NCI-H2107 (cell line): ENCODE data around the gene COL5A2.

Experiments used
- DNase-seq: peaks from one replicate; lab custom pipeline; 2025; lab: John Stamatoyannopoulos, UW

Gene COL5A2

DNA sequence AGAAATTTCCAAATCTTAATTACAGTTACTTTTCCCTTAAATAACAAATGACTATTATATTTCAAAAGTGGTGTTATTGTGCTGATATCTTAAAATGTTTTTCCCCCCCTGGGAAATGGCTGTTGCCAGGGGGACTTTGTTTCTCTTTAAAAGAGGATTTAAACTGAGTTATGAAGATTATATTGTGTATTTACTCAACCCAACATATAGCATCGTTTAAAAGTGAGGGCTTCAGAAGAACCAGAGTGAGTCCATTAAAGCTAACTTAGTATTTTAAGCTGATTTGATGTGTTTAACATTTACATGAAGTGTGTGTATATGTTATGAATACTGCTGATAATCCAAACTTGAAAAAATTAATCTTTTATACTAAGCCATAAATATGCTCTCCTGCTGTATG is 81.6 kb downstream of the COL5A2 start:
- DNase-seq, result no peak

DNA sequence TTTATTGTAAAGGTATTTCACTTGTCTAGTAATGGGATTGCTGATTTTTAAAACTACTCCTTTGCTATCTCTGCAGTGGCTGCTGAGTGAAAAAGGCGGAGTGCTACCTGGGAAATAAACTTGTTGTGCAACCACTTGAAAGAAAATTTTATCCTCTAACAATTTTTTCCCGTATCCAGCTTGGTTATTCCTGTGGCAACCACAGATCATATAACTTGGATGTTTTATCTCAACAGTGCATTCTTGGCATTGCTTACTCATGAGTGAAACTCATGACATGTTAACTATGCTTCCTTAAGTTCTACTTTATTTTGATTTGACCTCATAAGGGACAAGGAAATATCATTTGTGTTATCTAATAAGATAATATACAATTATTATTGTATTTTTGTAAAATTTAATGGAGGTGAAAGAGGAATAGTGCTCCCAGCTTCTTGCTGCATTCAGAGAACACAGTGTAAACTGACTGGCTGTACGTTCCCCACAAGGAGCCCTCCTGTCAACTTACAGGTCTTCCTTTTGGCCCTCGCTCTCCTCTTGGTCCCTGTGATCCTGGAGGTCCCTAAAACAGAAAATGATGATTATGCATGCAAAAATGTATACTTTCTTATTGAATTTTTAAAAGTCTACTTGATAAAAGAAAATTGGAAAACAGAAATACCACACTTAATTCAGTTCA is 82.7 kb downstream of the COL5A2 start:
- DNase-seq, result no peak

DNA sequence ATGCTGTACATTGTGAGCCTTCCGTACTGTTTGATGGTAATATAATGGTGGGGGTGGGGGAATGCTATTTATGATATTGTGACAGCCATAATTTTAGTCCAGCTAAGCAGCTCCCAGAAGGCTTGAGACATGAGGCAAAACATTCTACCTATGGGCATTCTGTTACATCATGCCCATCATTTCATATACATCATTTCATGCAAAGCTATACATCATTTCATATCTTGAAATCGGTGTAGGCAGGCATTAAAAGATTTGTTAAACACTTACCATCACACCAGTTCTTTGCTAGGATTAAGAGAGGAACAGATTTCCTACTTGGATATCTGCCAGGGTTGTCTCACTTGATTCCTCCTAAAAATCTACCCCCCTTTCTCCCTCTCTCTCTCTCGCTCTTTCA is 84.5 kb downstream of the COL5A2 start:
- DNase-seq, result no peak

DNA sequence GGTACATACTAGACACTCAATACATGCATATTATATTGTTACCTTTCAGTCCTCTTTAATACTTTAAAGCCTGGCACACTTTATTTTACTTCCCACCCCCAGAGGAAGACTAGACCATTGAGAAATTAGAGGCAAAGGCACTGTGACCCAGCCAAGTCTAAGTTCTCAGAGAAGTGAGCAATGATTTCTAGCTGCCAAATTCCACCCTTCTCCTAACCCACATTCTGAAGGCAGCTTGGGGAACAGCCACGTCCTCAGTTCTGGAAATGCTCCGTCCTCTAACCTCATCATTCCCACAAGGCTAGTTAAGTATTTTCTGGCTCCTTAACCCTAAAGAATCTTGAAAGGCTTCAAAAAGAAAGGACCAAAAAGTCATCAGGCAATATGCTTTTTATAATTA is 86.6 kb downstream of the COL5A2 start:
- DNase-seq, result no peak

DNA sequence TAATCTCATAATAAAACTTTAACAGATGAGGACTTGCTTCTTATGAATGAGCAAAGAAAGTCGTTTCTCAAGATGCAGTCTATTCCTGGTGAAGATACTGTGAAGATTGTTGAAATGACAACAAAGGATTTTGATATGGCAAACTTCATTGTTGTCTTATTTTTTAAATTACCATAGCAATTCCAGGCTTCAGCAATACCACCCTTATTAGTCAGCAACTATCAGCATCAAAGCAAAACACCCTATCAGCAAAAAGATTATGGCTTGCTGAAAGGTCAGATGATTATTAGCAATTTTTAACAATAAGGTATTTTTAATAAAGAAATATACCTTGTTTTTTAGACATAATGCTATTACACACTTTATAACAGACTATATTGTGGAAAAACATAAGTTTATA is 88.3 kb downstream of the COL5A2 start:
- DNase-seq, result no peak

DNA sequence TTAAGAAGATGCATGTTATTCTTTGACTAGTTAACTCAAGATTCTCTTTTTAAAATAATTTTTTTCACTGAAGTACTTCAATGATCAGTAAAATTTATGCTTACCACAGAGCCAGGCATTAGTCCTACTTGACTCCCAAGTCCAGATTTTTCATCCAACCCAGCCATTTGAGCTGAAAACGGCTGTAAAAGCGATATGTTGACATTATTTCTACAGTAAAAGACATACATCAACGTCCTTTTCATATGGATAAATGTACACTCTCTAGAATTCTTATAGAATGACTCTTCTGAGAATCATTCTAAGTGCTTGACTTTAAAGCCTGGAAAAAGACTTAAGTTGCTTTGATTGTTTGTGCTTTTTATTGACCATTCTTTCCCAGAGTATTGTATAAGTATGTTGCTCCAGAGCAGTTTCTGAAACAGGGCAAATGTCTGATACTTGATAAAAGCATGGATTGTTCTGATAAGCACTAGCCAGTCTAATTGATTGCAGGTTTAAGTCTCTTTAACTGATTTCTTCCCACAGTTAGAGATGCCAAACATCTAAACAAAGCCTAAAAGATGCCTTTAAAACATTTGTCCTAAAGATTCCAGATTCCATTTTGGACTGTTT is 90.9 kb downstream of the COL5A2 start:
- no peak for DNase-seq

DNA sequence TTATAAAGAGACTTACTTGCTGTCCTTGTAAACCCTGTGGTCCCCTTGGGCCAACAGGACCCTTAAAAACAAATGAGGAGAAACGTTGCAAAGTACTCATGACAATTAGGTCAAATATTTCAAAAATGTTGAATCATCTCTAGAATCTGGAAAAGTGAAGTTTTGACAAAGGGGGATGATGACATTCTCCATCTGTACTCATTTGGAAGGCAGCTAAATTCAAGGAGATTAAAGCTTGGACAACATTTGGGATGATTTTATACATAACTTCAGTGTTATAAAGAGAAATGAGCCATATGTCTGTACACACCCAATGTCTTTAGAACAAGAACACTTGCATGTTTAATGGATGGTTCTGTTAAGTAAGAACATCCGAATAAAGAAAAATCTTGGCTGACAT is 92.9 kb downstream of the COL5A2 start:
- DNase-seq, result no peak

DNA sequence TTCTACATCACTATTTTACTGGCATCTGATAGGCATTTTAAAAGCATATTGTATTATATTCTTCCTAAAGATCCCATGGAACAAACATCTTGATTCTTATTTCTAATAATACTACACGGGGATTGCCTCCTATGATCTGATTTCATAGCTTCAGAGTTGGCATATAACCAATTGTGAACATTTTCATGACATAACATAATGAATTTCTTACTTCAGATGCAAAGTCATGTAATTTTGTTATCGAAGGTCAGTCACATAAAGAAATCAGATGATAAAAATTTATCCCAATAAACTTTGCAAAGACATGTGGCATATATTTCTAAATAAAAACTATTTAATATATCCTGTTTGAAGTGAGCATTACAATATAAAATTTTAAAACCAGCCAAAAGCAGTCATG is 93.3 kb downstream of the COL5A2 start:
- no peak for DNase-seq

DNA sequence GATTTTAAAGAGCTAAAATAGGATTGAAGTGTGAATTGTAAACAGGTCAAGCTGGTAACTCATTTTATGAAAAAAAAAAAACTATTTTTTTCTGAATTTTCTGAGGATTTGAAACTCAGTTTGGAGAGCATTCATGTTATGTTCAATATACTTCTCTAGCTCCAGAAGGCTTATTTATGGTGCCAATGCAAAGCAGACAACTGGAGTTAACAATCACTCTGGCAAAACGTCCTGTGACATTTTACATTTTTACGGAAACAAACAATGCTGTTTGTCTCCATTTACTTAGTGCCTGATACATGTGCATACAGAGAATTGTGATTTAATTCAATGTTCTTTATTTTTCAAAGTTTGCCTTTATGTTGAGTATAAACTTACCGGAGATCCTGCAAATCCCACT is 96.0 kb downstream of the COL5A2 start:
- no peak for DNase-seq

DNA sequence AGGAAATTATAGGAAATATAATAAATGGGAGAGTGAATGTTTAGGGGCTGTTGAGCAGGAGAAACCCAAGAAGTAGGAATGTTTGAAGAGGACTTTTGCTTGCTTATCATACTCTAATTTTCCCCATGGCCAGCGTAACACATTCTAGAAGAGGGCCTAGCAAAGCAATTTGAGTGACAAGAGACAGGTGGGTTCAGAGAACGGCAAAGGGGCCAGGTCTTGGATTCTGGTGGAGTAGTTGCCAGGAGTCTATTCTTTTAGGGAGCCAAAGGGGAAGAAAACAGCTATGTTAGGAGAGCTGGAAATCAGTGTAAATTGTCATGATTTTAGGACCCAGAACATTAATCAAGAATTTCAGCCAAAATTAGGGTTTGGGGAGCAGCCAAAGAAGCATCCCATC is 96.5 kb downstream of the COL5A2 start:
- DNase-seq, result no peak

DNA sequence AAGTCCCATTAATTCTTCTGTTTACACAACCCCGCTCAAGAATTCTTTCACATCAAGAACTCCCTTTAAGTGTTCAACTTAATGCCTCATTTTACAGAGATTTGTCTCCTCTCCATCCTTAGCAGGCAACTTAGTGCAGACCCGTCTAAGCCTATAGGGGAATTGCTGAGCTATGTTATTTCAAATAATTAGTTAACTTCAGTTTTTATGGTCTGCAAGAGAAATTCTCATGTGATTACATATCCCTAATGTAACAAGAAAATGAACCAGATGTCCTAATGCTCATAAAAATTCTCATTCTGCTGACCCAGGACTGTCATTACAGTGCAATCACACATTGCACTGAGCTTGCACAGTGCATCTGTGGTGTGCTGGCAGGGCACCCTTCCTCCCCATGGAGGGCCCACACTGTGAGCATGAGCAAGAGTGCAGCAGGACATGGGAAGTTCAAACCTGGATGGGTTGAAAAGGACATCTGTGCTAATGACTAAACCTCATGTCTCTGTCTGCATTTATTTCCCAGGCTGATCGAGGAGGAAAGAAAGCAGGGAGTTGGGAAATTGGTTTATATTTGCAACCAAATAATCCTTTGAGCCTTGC is 97.1 kb downstream of the COL5A2 start:
- DNase-seq, result no peak

DNA sequence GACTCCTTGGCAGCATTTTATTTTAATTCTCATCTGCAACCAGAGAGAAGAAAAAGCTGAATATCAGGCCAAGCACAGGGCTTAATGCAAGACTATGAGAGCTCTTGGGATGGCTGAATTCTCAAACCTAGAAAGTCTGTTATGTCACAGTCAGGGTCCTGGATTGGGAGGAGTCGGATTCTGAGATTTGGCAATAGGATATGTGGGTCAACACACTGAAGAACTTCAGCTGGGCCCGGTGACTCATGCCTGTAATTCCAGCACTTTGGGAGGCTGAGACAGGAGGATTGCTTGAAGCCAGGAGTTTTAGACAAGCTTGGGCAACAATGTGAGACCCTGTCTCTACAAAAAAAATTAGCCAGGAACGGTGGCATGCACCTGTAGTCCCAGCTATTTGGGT is 103.0 kb downstream of the COL5A2 start:
- DNase-seq, result no peak

DNA sequence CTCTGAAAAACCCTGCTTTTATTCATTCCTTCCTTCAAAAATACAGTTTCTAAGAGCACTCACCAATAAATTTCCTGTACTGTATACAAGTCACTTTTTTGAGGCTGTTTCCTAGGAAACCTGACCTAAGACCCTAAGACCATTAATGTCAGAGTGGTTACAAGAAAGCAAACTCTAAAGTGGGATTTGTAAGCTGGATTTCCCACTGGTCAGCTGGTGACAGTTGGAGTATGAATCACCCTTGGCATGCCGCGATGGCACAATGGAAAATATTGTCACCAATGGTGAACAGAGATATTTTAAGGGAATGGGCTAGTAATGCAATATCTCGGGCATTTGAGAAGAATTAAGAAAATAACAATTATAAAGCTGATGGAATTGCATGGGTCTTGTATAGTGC is 103.4 kb downstream of the COL5A2 start:
- DNase-seq, result no peak

DNA sequence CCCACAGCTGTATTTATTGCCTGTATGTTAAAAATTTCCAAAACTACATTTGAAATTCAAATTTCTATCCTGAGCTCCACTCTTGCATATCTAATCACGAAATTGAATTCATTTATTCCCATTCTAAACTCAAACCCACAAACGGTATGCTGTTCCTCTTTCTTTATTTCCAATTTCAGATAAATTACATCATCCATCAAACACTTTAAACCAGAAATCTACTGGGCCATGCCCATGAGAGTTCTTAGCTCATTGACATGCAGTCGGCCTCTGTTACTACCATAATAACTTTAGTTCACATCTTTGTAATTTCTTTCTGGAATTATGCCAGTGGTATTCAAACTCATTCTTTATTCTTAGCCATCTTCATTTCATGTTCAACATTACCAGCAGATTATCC is 105.1 kb downstream of the COL5A2 start:
- no peak for DNase-seq

DNA sequence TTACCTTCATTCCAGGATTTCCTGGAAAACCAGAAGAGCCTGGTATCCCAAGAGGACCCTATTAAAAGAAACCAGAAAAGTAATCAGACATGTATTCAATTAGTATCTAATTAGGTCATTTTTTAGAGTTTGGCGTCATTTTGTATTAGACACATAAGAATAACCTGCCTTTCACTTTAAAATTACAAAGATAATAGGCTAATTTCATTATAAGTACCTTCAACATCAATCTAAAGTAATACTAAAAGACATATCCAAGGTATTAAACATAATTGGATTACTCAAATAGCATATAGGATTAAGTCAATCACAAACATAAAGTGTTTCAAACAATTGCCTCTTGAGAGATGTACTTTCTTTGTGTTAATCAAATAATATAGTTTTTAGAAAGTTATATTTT is 107.5 kb downstream of the COL5A2 start:
- DNase-seq, result no peak

DNA sequence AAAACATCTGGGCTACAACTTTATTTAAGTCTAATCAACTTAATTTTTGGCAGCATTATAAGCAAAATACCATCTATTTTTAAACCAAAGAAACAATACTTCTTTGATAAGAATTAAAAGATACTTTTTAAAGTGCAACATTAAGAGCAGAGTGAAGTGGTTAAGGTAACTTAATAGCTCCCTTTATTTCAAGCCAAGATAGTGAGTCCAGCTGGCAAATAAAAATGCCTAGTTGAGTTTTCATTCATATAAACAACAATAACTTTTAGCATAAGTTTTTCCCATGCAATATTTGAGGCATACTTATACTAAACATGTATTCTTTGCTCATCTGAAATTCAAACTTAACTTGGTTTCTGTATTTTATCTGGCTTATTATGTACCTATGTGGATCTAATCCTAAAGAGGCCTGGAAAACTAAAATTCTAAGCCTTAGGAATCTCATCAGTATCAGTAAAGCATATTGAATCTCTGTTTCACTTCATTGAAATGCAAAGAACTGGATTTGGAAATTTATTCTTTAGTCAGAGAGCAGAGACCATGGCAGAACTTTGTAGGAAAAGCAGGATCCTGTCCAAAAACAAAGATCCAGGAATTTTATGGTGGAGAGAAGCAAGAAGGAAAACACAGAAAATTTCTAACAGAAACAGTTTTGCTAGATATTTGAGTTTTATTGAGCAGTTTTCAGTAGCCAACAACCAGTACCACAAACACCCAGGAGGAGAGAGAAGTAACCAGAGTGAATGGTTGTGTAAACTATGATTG is 109.5 kb downstream of the COL5A2 start:
- no peak for DNase-seq

DNA sequence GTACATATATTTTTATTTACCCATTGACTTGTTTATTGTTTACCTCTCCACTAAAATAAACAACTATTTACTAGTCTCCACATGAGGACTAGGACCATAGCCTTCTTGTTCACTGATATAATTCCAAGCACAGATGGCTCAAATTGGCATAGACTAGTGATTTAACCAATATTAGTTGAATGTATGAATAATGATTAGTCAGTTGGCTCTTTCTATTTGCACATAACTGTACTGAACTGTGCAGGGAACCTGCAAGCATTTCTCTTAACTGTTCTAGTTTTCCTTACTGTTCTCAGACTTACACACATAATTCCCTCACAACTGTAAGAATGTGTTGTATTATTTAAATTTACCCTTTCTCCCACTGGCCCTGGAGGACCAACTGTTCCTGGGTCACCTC is 113.5 kb downstream of the COL5A2 start:
- DNase-seq, result no peak

DNA sequence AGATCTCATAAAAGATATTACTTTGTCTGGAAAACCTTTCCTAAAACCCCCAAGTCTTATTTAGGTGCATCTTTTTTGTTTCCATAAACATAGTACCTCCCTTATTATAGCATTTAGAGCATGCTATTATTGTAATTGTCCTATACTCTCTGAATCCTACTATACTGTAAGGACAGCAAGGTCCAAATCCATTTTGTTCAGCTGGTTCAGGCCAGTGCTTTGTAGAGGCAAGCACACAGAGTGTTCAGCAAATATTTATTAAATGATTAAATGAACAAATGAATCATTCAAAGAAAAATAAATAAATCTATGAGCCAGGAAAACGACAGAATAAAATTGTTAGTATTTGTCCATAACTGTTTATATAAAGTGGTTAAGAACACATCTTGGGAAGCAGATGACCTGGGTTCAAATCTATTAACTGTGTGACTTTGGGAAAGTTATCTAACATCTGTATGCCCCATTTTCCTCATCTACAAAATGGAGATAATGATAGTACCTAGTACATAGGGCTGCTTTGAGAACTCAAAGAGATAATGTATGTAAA is 119.4 kb downstream of the COL5A2 start:
- DNase-seq, result no peak

DNA sequence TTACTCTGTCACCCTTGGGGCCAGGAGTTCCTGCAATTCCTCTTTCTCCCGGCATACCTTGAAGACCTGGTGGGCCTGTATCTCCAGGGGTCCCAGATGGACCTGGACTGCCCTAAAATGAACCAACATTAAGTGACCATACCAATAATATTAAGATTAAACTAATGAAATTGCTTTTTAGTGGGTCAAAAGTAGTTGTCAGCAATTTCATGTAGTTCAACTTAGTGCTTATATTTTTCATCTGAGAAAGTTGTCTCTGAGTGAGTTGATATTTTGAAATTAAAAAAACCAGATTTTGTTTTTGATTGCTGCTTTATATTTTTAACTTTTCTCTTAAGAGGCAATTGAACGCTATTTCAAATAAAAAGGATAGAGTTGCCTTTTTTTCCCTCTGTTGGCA is 122.2 kb downstream of the COL5A2 start:
- DNase-seq, result no peak

DNA sequence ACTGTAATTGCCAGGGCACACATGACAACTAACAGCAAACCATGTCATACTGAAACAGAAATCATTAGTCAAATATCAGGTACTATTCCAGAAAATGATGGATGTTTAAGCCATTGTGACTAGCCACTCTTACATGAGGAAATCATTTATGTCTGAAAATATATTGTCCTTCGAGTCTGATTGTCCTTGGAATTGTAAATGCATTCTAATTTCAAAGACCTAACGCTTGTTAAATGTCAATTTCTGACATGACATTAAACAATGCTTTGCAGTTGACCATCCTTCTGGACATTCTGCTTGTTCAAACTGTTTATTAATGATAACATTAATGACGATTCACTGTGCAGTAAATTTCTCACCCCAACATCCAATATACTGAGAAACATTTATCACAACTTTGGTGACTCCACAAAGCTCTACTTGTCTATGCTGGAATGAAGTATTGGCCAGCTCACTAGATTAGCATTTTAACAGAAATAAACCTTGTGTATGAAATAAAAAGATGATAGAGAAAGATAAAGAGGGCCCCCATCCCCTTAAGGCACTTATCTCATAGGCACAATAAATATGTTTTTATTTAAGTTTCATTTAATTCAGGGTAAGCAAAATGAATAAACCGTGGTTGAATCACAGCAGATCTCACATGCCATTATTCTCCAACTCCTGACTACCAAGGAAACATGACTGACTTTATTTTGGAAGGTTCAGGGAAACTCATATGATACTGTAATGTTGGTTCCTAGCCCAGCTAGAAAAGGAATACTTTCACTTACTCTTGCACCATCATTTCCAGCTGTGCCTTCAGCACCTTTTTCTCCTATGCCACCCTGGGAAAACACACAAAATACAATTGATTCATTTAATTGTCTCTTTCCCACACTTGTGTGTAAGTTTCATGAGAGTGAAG is 123.1 kb downstream of the COL5A2 start:
- DNase-seq, result no peak

DNA sequence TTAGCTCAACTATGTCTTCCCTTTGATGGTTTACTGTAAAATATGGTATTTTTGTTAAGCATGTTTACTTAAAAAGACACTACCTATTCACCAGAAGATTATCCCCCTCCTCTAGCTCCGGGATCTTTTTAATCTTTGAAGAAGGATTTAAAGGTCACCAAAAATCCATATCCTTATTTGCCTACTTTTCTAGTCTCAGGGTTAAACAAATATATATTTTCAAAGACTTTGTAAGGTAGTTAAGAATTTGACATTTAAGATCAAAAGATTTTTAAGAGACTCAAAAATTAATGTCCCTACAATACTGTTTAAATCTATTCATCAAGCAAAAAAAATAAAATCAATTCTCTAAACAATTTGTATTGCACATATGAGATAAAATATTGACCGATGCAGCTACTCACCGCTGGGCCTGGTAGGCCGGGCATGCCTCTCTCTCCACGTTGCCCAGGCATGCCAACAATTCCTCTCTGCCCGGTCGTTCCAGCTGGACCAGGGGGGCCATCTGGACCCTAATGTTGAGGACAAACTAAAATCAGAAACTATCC is 129.3 kb downstream of the COL5A2 start:
- no peak for DNase-seq
